Measurements from ENCODE around the gene TMEM117.

TMEM117 gene

GRCh38 chr12:44314007-44314500 is 478.2 kb downstream of the TMEM117 start:
- no peak for TF ChIP-seq CSRNP3 (CRISPR knock-in tag; IDR thresholded peaks at IDR 0.05)
- TF ChIP-seq GLIS3 (CRISPR knock-in tag; IDR thresholded peaks at IDR 0.05): no peak
- TF ChIP-seq ESRRG (CRISPR knock-in tag; IDR thresholded peaks at IDR 0.05): no peak
- TF ChIP-seq ZFP3 (CRISPR knock-in tag; IDR thresholded peaks at IDR 0.05): no peak
- TF ChIP-seq ZC3H10 (CRISPR knock-in tag; IDR thresholded peaks at IDR 0.05): no peak
- TF ChIP-seq RARB (CRISPR knock-in tag; IDR thresholded peaks at IDR 0.05): no peak
- no peak for TF ChIP-seq TOX (CRISPR knock-in tag; IDR thresholded peaks at IDR 0.05; ENCODE audit: borderline replicate concordance)
- TF ChIP-seq ARNTL (CRISPR knock-in tag; IDR thresholded peaks at IDR 0.05; ENCODE audit: borderline replicate concordance, low read depth): no peak
- ATAC-seq: no peak

GRCh38 chr12:44317651-44318126 is 481.8 kb downstream of the TMEM117 start:
- peak; percentile 89 for ATAC-seq
- TF ChIP-seq ZNF565 (CRISPR knock-in tag; conservative IDR thresholded peaks at IDR 0.05; ENCODE audit: low read depth) (no peak), POU6F1 (CRISPR knock-in tag; IDR thresholded peaks at IDR 0.05; ENCODE audit: borderline replicate concordance, low read depth) (no peak), OSR1 (CRISPR knock-in tag; IDR thresholded peaks at IDR 0.05) (no peak)

GRCh38 chr12:44331269-44331668 is 495.4 kb downstream of the TMEM117 start:
- no peak for ATAC-seq
- TF ChIP-seq POU6F1 (CRISPR knock-in tag; IDR thresholded peaks at IDR 0.05; ENCODE audit: borderline replicate concordance, low read depth) (no peak), ISL1 (CRISPR knock-in tag; IDR thresholded peaks at IDR 0.05) (no peak), ARNTL (CRISPR knock-in tag; IDR thresholded peaks at IDR 0.05; ENCODE audit: borderline replicate concordance, low read depth) (no peak), GLIS3 (CRISPR knock-in tag; IDR thresholded peaks at IDR 0.05) (no peak), ZFP30 (CRISPR knock-in tag; IDR thresholded peaks at IDR 0.05) (no peak), TSHZ2 (CRISPR knock-in tag; IDR thresholded peaks at IDR 0.05) (no peak), OSR1 (CRISPR knock-in tag; IDR thresholded peaks at IDR 0.05) (no peak), ZNF565 (CRISPR knock-in tag; conservative IDR thresholded peaks at IDR 0.05; ENCODE audit: low read depth) (no peak), PPARA (CRISPR knock-in tag; IDR thresholded peaks at IDR 0.05; ENCODE audit: borderline replicate concordance) (no peak), CSRNP3 (CRISPR knock-in tag; IDR thresholded peaks at IDR 0.05) (no peak), ESRRG (CRISPR knock-in tag; IDR thresholded peaks at IDR 0.05) (no peak), BACH2 (CRISPR knock-in tag; IDR thresholded peaks at IDR 0.05; ENCODE audit: borderline replicate concordance) (no peak), ZNF70 (CRISPR knock-in tag; IDR thresholded peaks at IDR 0.05) (no peak), SNAI2 (CRISPR knock-in tag; IDR thresholded peaks at IDR 0.05) (no peak), RARB (CRISPR knock-in tag; IDR thresholded peaks at IDR 0.05) (no peak), ZC3H10 (CRISPR knock-in tag; IDR thresholded peaks at IDR 0.05) (no peak), PATZ1 (CRISPR knock-in tag; IDR thresholded peaks at IDR 0.05; ENCODE audit: borderline replicate concordance) (no peak), ZNF8 (CRISPR knock-in tag; IDR thresholded peaks at IDR 0.05) (no peak), TCF4 (CRISPR knock-in tag; IDR thresholded peaks at IDR 0.05; ENCODE audit: borderline replicate concordance) (no peak)

All from SK-N-SH treated with all-trans-retinoic acid at 6 μM for 48 hours (cell line).